Pancreas (tissue), 10 donors: ENCODE measurements around the gene GNAT2. TPM values are rescaled to one million over a fixed set of nuclear protein-coding genes. Genes with fewer than 3 reads are reported as not detected.
A peak's percentile ranks its signal among the peaks of the same experiment; 100 is the strongest.

Source experiments
- ATAC-seq, 4 donors: fragments of 200-7000 bp; cut with Tn5 transposase; one replicate each; pipeline versions ENCODE4 v1.8.0 to v1.9.1; 2020; ENCODE audit warnings: mild to moderate bottlenecking in 4 of 4, moderate library complexity in 4 of 4
- DNase-seq, 6 donors: peaks; one replicate each; pipeline ENCODE4 v3.0.0-alpha.2; 2020
- FAIRE-seq: peaks from 2 replicates; lab custom pipeline; 2012; peaks lifted over from hg19 to GRCh38; lab: Jason Lieb, UNC
- H3K27ac ChIP-seq, 4 donors: fragments of 200-600 bp; sonication (generic); 1 replicate in 3 of 4; 2 replicates in 1 of 4; pipeline versions ENCODE4 v1.5.0 to v1.8.0; 2020
- H3K27me3 ChIP-seq, 4 donors: fragments of 200-600 bp; one replicate each; pipeline ENCODE4 v1.8.0; 2021
- H3K36me3 ChIP-seq, 3 donors: fragments of 200-600 bp; sonication (generic) in 1 of 3; one replicate each; pipeline versions ENCODE4 v1.5.0 to v1.8.0; 2020 to 2021
- H3K4me1 ChIP-seq, 3 donors: fragments of 200-600 bp; one replicate each; pipeline ENCODE4 v1.8.0; 2021
- H3K4me3 ChIP-seq, 4 donors: fragments of 200-600 bp; sonication (generic) in 2 of 4; one replicate each; pipeline versions ENCODE4 v1.5.0 to v1.8.0; 2020 to 2021
- H3K9me3 ChIP-seq, 4 donors: fragments of 200-600 bp; one replicate each; pipeline ENCODE4 v1.8.0; 2021
- WGBS, 2 donors: extraction: QIAGEN DNeasy Blood & Tissue Kit; methylation state at CpG; one replicate each; pipeline ENCODE4 v1.1.7; 2013; 5-methylcytosine and 5-hydroxymethylcytosine counted together
- intact Hi-C, 3 donors: fragments of 100-400 bp; cut with DNase I; formaldehyde crosslinking; loops; one replicate each; pipeline versions ENCODE4 v1.11.1 to v1.14.2; 2022
- polyA plus RNA-seq, 2 donors: library from polyadenylated mRNA; stranded (reverse); fragments of 200-250 nt; gene quantifications; one replicate each; pipeline ENCODE4 v1.2.3, GENCODE V29; 2013
- total RNA-seq, 6 donors: library from RNA; stranded (reverse); fragmentation: NEBNext Ultra II Directional in 4 of 6; extraction: Animal tissue kit (Norgen Biotek cat#: 25700) in 4 of 6; gene quantifications; one replicate each; pipeline versions ENCODE4 v1.2.1 to v1.2.4, GENCODE V29; 2021 to 2023
- TF ChIP-seq, protein P1 (sequence below), 4 donors: fragments of 200-600 bp; sonication (generic) in 3 of 4; IDR thresholded peaks; one replicate each; pipeline versions ENCODE4 v1.5.0 to v1.8.0; 2021; ENCODE audit warnings: antibody characterized with exemption in 4 of 4
- donor health status: healthy with polysubstance abuse.
- donor health status: DM: no; HTN: no; CAD: no; lungs with moderate emphysema.
- donor health status: DM: no; HTN: no; CAD: no.
- donor health status: control.
- donor health status: control.
- donor health status: Bipolar disorder and iron deficiency.
- donor health status: DM: yes; HTN: yes; CAD: no.
- donor health status: DM: no; HTN: no; CAD: no.
- donor health status: DM: no; HTN: no; CAD: no.
- donor health status: DM: yes; HTN: yes; CAD: no.

The GNAT2 gene
- total and polyA plus RNA-seq, 8 donors: 0.60 to 0.82 TPM; not detected in 6

DNA sequence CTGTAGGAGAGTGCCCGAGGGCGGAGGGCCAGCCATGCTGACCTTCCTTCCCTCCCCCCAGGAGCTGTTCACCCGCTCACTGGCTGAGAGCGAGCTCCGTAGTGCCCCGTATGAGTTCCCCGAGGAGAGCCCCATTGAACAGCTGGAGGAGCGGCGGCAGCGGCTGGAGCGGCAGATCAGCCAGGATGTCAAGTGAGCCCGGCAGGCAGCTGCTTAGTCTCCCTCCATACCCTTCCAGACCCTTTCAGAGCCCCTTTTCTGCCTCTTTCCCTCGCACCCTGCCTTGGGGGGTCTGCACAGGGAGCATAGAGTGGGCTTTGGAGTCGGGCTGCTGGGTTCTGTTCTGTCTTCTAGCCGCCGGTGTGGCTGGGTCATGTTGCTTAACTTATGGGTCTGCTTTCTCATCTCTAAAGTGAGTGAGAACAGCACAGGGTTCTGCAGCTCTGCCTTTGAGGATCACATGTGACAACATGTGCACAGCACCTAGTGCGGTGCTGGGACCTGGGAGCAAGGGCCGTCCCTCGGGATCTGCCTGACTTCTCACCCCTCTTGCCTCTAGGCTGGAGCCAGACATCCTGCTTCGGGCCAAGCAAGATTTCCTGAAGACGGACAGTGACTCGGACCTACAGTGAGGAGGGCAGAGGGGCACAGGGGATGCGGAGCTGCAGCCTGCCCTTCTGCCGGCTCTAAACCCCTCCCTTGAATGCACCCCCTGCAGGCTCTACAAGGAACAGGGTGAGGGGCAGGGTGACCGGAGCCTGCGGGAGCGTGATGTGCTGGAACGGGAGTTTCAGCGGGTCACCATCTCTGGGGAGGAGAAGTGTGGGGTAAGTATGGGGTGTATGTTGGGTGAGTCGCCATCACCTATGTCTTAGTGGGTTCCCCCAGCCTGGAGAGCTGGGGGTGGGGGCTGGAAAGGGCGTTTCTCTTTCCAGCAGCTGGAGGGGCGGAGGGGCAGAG lies 6.5 kb upstream of the GNAT2 start:
- Histone ChIP-seq H3K9me3 (no peaks in the 10 kb centered on the region), H3K4me1 (peaks cover 0 to 5% (median 0%) of the 10 kb centered on the region in 3 donors), H3K36me3 (peaks cover 0 to 35% (median 5%) of the 10 kb centered on the region in 3 donors), H3K27me3 (no peaks in the 10 kb centered on the region), H3K4me3 (no peak overlapping the region), H3K27ac (no peak overlapping the region)
- intact Hi-C loops: loop anchor here in 2 of 3 donors (5.0 kb wide), 1 partner anchor 84 kb away; no protein-coding TSS in a partner anchor
- WGBS, 2 donors: 83 to 89% methylated on average over 32 of the region's 32 CpGs
- DNase-seq (peak in 1 of 6 donors; percentile 7), FAIRE-seq (no peak), ATAC-seq (no peak)
- TF ChIP-seq, protein P1, sequence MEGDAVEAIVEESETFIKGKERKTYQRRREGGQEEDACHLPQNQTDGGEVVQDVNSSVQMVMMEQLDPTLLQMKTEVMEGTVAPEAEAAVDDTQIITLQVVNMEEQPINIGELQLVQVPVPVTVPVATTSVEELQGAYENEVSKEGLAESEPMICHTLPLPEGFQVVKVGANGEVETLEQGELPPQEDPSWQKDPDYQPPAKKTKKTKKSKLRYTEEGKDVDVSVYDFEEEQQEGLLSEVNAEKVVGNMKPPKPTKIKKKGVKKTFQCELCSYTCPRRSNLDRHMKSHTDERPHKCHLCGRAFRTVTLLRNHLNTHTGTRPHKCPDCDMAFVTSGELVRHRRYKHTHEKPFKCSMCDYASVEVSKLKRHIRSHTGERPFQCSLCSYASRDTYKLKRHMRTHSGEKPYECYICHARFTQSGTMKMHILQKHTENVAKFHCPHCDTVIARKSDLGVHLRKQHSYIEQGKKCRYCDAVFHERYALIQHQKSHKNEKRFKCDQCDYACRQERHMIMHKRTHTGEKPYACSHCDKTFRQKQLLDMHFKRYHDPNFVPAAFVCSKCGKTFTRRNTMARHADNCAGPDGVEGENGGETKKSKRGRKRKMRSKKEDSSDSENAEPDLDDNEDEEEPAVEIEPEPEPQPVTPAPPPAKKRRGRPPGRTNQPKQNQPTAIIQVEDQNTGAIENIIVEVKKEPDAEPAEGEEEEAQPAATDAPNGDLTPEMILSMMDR (IDR thresholded peaks at IDR 0.05): no peak

- 88 to 92% methylated on average over 16 of the region's 16 CpGs for WGBS, 2 donors
- Histone ChIP-seq H3K4me1 (peaks cover 0 to 5% (median 0%) of the 10 kb centered on the region in 3 donors), H3K27me3 (no peaks in the 10 kb centered on the region), H3K27ac (no peak overlapping the region), H3K36me3 (peaks cover 0 to 32% (median 5%) of the 10 kb centered on the region in 3 donors), H3K9me3 (no peaks in the 10 kb centered on the region), H3K4me3 (no peak overlapping the region)
- FAIRE-seq (no peak), DNase-seq (peak in 2 of 6 donors; percentile 8 to 75), ATAC-seq (no peak)
- intact Hi-C loops: loop anchor here in 2 of 3 donors (5.0 kb wide), 1 partner anchor 83 kb away; no protein-coding TSS in a partner anchor
- TF ChIP-seq, protein P1 (IDR thresholded peaks at IDR 0.05): no peak
Observed at GRCh38 chr1:109625176-109625575, 5.8 kb upstream of the GNAT2 start.

DNA sequence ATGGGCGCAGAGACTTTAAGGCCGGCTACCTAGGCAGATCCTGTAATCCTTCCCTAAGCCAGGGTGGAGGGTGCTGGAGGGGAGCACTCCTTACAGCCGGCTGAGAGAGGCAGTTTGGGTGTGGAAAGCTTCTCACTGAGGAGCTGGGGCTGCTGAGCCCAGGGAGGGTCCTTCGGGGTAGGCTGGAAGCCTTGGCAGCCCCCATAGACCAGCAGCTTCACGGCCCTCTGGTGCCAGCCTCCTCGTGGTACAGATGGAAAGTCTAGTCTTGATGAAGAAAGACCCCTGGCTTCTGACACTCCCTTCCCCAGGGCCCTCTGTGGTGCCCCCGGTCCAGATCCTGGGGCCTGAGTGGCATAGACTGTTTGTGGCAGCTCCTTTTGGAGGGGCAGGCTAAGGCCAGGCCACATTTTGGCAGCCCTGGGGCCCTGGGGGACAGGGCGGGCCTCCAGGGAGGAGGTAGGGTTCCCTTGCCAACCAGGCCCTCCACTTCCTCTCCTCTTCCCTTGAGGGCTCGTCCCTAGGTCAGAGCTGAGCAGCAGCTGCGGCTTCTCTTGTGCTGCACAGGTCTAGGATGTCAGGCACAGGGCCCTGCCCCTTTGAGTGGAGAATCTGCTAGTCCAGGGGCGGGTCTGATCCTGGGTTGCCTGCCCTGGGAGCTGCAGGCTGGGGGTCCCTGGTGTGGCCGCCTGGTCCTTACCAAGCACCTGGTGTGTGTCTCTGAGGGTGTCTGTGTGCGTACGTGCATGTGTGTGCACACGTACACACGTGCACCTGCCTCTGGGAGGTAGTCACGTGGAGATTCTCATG lies 5.0 kb upstream of the GNAT2 start:
- Histone ChIP-seq H3K9me3 (no peaks in the 10 kb centered on the region), H3K4me3 (no peak overlapping the region), H3K27ac (no peak overlapping the region), H3K36me3 (peaks cover 0 to 32% (median 5%) of the 10 kb centered on the region in 3 donors), H3K4me1 (peaks cover under 1 to 6% (median under 1%) of the 10 kb centered on the region in 3 donors), H3K27me3 (no peaks in the 10 kb centered on the region)
- intact Hi-C loops: loop anchor here in 2 of 3 donors (5.0 kb wide), 1 partner anchor 82 kb away; no protein-coding TSS in a partner anchor
- FAIRE-seq (no peak), ATAC-seq (no peak), DNase-seq (peak in 1 of 6 donors; percentile 9)
- WGBS, 2 donors: 82 to 83% methylated on average over 17 of the region's 17 CpGs
- TF ChIP-seq, protein P1 (IDR thresholded peaks at IDR 0.05): no peak

DNA sequence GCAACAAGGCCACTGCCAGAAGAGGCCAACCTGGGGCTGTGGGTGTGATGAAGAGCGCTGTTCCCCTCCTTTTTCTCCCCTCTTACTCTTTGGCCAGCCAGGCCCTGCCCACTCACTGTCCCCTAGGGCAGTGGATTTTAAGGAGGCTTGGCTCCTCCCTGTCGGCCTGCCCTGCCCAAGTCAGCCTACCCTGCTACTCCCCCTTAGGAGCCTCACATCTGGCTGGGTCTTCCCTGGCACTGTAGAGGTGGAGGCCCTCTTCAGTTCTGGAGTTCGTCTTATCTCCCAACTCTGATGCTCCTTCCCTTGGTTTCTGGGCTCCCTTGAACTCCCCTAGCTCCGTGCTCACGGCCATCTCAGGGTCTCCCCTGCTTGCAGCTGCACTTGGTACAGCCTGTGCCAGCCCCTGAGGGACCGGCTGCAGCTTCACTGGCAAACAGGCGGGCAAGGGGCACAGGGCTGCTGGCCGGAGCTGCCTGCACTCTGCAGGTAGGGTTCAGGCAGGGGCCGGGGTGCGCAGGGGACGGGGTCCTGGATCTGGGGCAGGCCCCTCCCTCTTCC lies 4.3 kb upstream of the GNAT2 start:
- H3K36me3 ChIP-seq: peaks cover 0 to 27% (median 5%) of the 10 kb centered on the region in 3 donors
- no peaks in the 10 kb centered on the region for H3K27me3 ChIP-seq
- no peak for ATAC-seq
- WGBS, 2 donors: 82 to 84% methylated on average over 11 of the region's 11 CpGs
- DNase-seq: peak in 2 of 6 donors; percentile 10 to 76
- FAIRE-seq: no peak
- TF ChIP-seq, protein P1 (IDR thresholded peaks at IDR 0.05): no peak
- H3K4me1 ChIP-seq: peaks cover 3 to 13% (median 6%) of the 10 kb centered on the region in 3 donors
- no peaks in the 10 kb centered on the region for H3K9me3 ChIP-seq
- H3K4me3 ChIP-seq: no peak overlapping the region
- H3K27ac ChIP-seq: no peak overlapping the region
- intact Hi-C loops: no loop called here
